ENCODE data around the gene SFMBT2. TPM values are rescaled to one million over a fixed set of nuclear protein-coding genes. Genes with fewer than 3 reads are reported as not detected.

Gene SFMBT2
- total RNA-seq, 2 experiments from 2014 or later: 12.8 to 15.4 TPM

GRCh38 chr10:7150349-7150748 lies 260.5 kb downstream of the SFMBT2 start:
- no peaks in the 10 kb centered on the region for H3K36me3 Mint-ChIP-seq
- no peak overlapping the region for H3K4me3 Mint-ChIP-seq
- intact Hi-C loops (cut with micrococcal nuclease): no loop called here
- H3K27me3 Mint-ChIP-seq: peaks cover 16% of the 10 kb centered on the region
- no peaks in the 10 kb centered on the region for H3K4me1 Mint-ChIP-seq (ENCODE audit: low read depth)
- H3K9me3 Mint-ChIP-seq: no peaks in the 10 kb centered on the region
- no peak for DNase-seq
- ChIA-PET POLR2A (no interaction called here), CTCF (no interaction called here)
- no peak overlapping the region for H3K27ac Mint-ChIP-seq

GRCh38 chr10:7146189-7146588 lies 264.6 kb downstream of the SFMBT2 start:
- Mint-ChIP-seq H3K36me3 (no peaks in the 10 kb centered on the region), H3K4me1 (ENCODE audit: low read depth) (no peaks in the 10 kb centered on the region), H3K27ac (no peak overlapping the region), H3K4me3 (no peak overlapping the region), H3K27me3 (peaks cover 19% of the 10 kb centered on the region), H3K9me3 (no peaks in the 10 kb centered on the region)
- DNase-seq: no peak
- CTCF ChIA-PET: interaction anchor here (0.7 to 1.0 kb wide), 2 partner anchors 25 to 1433 kb away, joined by 3 read pairs; no protein-coding TSS in a partner anchor
- POLR2A ChIA-PET: no interaction called here
- intact Hi-C loops (cut with micrococcal nuclease): no loop called here

- peaks cover 22% of the 10 kb centered on the region for H3K27me3 Mint-ChIP-seq
- intact Hi-C loops (cut with micrococcal nuclease): no loop called here
- POLR2A ChIA-PET: interaction anchor here (0.6 kb wide), 1 partner anchor 10 kb away, joined by 3 read pairs; no protein-coding TSS in a partner anchor
- no peaks in the 10 kb centered on the region for H3K9me3 Mint-ChIP-seq
- no peaks in the 10 kb centered on the region for H3K36me3 Mint-ChIP-seq
- CTCF ChIA-PET: no interaction called here
- no peak for DNase-seq
- H3K4me1 Mint-ChIP-seq (ENCODE audit: low read depth): peaks cover 4% of the 10 kb centered on the region
- no peak overlapping the region for H3K4me3 Mint-ChIP-seq
- no peak overlapping the region for H3K27ac Mint-ChIP-seq
These were observed 274.8 kb downstream of the SFMBT2 start for GRCh38 chr10:7136016-7136415.

GRCh38 chr10:7135188-7135587 lies 275.6 kb downstream of the SFMBT2 start:
- H3K36me3 Mint-ChIP-seq: no peaks in the 10 kb centered on the region
- CTCF ChIA-PET: interaction anchor here (0.8 kb wide), 2 partner anchors 58 to 215 kb away, joined by 3 to 4 read pairs; no protein-coding TSS in a partner anchor

GRCh38 chr10:7134448-7134847 lies 276.4 kb downstream of the SFMBT2 start:
- Mint-ChIP-seq H3K27ac (no peak overlapping the region), H3K36me3 (no peaks in the 10 kb centered on the region), H3K27me3 (peaks cover 22% of the 10 kb centered on the region), H3K4me1 (ENCODE audit: low read depth) (peaks cover 4% of the 10 kb centered on the region), H3K4me3 (no peak overlapping the region), H3K9me3 (no peaks in the 10 kb centered on the region)
- ChIA-PET CTCF (interaction anchor here (0.8 to 1.1 kb wide), 3 partner anchors 14 to 214 kb away, joined by 3 to 5 read pairs (median 4); no protein-coding TSS in a partner anchor), POLR2A (no interaction called here)
- DNase-seq: no peak
- intact Hi-C loops (cut with micrococcal nuclease): no loop called here

More at GRCh38 chr10:7135188-7135587, 275.6 kb downstream of the SFMBT2 start:
- Mint-ChIP-seq H3K27ac (no peak overlapping the region), H3K27me3 (peaks cover 22% of the 10 kb centered on the region), H3K4me1 (ENCODE audit: low read depth) (peaks cover 4% of the 10 kb centered on the region), H3K9me3 (no peaks in the 10 kb centered on the region), H3K4me3 (no peak overlapping the region)
- POLR2A ChIA-PET: no interaction called here
- intact Hi-C loops (cut with micrococcal nuclease): no loop called here
- no peak for DNase-seq

- Mint-ChIP-seq H3K9me3 (no peaks in the 10 kb centered on the region), H3K27me3 (peaks cover 22% of the 10 kb centered on the region), H3K4me3 (no peak overlapping the region), H3K4me1 (ENCODE audit: low read depth) (peaks cover 4% of the 10 kb centered on the region), H3K27ac (no peak overlapping the region), H3K36me3 (no peaks in the 10 kb centered on the region)
- ChIA-PET CTCF (interaction anchor here (1.1 kb wide), 1 partner anchor 13 kb away, joined by 5 read pairs; no protein-coding TSS in a partner anchor), POLR2A (no interaction called here)
- no peak for DNase-seq
- intact Hi-C loops (cut with micrococcal nuclease): no loop called here
These were observed 276.9 kb downstream of the SFMBT2 start for GRCh38 chr10:7133958-7134357.

GRCh38 chr10:7133278-7133677 lies 277.6 kb downstream of the SFMBT2 start:
- ChIA-PET POLR2A (no interaction called here), CTCF (no interaction called here)
- Mint-ChIP-seq H3K27me3 (peaks cover 22% of the 10 kb centered on the region), H3K4me1 (ENCODE audit: low read depth) (peaks cover 4% of the 10 kb centered on the region), H3K36me3 (no peaks in the 10 kb centered on the region), H3K9me3 (no peaks in the 10 kb centered on the region), H3K4me3 (no peak overlapping the region), H3K27ac (no peak overlapping the region)
- DNase-seq: no peak
- intact Hi-C loops (cut with micrococcal nuclease): no loop called here

- ChIA-PET CTCF (interaction anchor here (1.0 to 2.8 kb wide), 2 partner anchors 9 kb away, joined by 4 to 12 read pairs; no protein-coding TSS in a partner anchor), POLR2A (no interaction called here)
- Mint-ChIP-seq H3K27ac (no peak overlapping the region), H3K36me3 (no peaks in the 10 kb centered on the region), H3K4me3 (no peak overlapping the region), H3K4me1 (ENCODE audit: low read depth) (peaks cover 4% of the 10 kb centered on the region), H3K27me3 (peaks cover 10% of the 10 kb centered on the region), H3K9me3 (no peaks in the 10 kb centered on the region)
- DNase-seq: no peak
- intact Hi-C loops (cut with micrococcal nuclease): no loop called here
These were observed 280.5 kb downstream of the SFMBT2 start for GRCh38 chr10:7130191-7130911.

GRCh38 chr10:7123774-7124173 lies 287.1 kb downstream of the SFMBT2 start:
- H3K36me3 Mint-ChIP-seq: no peaks in the 10 kb centered on the region
- intact Hi-C loops (cut with micrococcal nuclease): no loop called here

GRCh38 chr10:7122561-7122960 lies 288.3 kb downstream of the SFMBT2 start:
- Mint-ChIP-seq H3K9me3 (no peaks in the 10 kb centered on the region), H3K27ac (no peak overlapping the region), H3K4me1 (ENCODE audit: low read depth) (peaks cover 3% of the 10 kb centered on the region), H3K27me3 (peaks cover 10% of the 10 kb centered on the region), H3K36me3 (no peaks in the 10 kb centered on the region), H3K4me3 (no peak overlapping the region)
- DNase-seq: no peak
- intact Hi-C loops (cut with micrococcal nuclease): no loop called here
- ChIA-PET CTCF (interaction anchor here (0.6 to 3.0 kb wide), 7 partner anchors 10 to 298 kb away, joined by 3 to 35 read pairs (median 13); partner anchors contain the start of gene SFMBT2), POLR2A (no interaction called here)

More at GRCh38 chr10:7123774-7124173, 287.1 kb downstream of the SFMBT2 start:
- Mint-ChIP-seq H3K4me1 (ENCODE audit: low read depth) (peaks cover 3% of the 10 kb centered on the region), H3K4me3 (no peak overlapping the region), H3K27me3 (peaks cover 10% of the 10 kb centered on the region), H3K27ac (no peak overlapping the region), H3K9me3 (no peaks in the 10 kb centered on the region)
- CTCF ChIA-PET: interaction anchor here (0.7 to 1.3 kb wide), 2 partner anchors 293 to 299 kb away, joined by 3 read pairs; no protein-coding TSS in a partner anchor
- POLR2A ChIA-PET: no interaction called here
- no peak for DNase-seq

GRCh38 chr10:7121154-7121797 lies 289.6 kb downstream of the SFMBT2 start:
- Mint-ChIP-seq H3K4me3 (no peak overlapping the region), H3K9me3 (no peaks in the 10 kb centered on the region), H3K4me1 (ENCODE audit: low read depth) (peaks cover 3% of the 10 kb centered on the region), H3K27me3 (peaks cover 10% of the 10 kb centered on the region), H3K36me3 (no peaks in the 10 kb centered on the region), H3K27ac (no peak overlapping the region)
- intact Hi-C loops (cut with micrococcal nuclease): loop anchor here (1.0 to 2.0 kb wide), 3 partner anchors 201 to 296 kb away; no protein-coding TSS in a partner anchor
- ChIA-PET POLR2A (interaction anchor here (1.0 kb wide), 1 partner anchor 285 kb away, joined by 3 read pairs; no protein-coding TSS in a partner anchor), CTCF (interaction anchor here (0.6 to 3.0 kb wide), 34 partner anchors 8 to 563 kb away, joined by 3 to 35 read pairs (median 4); partner anchors contain the start of gene SFMBT2)
- peak; percentile 77 for DNase-seq

GRCh38 chr10:7119325-7120015 lies 291.4 kb downstream of the SFMBT2 start:
- Mint-ChIP-seq H3K27ac (no peak overlapping the region), H3K27me3 (peaks cover 5% of the 10 kb centered on the region), H3K36me3 (no peaks in the 10 kb centered on the region), H3K4me3 (no peak overlapping the region), H3K9me3 (no peaks in the 10 kb centered on the region), H3K4me1 (ENCODE audit: low read depth) (peaks cover 3% of the 10 kb centered on the region)
- no peak for DNase-seq
- intact Hi-C loops (cut with micrococcal nuclease): loop anchor here (2.0 kb wide), 1 partner anchor 289 kb away; no protein-coding TSS in a partner anchor
- CTCF ChIA-PET: interaction anchor here (0.7 to 3.0 kb wide), 2 partner anchors 200 to 292 kb away, joined by 3 to 26 read pairs; no protein-coding TSS in a partner anchor
- POLR2A ChIA-PET: no interaction called here
